IPS-18c (cell line): ENCODE data around the gene TNC.

Source experiments
- H3K4me3 ChIP-seq: 2 replicates; pipeline ENCODE4 v1.7.0; 2013; ENCODE audit warnings: low read depth, mild to moderate bottlenecking, low read length, moderate library complexity; ENCODE audit not compliant: insufficient read depth
- H3K9me3 ChIP-seq: one replicate; pipeline ENCODE4 v1.6.1; 2013; ENCODE audit warnings: mild to moderate bottlenecking, low read length, moderate library complexity; ENCODE audit not compliant: control insufficient read depth, insufficient read depth

TNC gene

DNA sequence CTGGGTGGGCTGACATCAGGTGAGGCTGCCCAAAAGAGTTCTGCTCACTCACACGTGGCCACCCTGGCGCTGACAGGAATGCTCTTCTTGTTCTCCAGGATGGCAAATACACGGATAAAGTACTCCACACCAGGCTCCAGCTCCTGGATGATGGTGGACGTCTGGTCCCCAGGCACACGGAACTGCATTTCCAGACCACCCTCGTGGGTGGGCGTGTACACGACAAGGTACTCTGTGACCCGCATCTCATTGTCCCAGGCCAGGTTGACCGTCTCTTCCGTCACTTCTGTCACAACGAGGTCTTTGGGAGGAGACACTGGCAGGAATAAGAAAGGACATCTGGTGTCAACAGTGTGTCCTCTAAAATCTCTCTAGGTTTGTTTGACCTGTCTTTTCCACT, 33.8 kb downstream of the TNC start:
- no peaks in the 10 kb centered on the region for H3K9me3 ChIP-seq
- no peak overlapping the region for H3K4me3 ChIP-seq

DNA sequence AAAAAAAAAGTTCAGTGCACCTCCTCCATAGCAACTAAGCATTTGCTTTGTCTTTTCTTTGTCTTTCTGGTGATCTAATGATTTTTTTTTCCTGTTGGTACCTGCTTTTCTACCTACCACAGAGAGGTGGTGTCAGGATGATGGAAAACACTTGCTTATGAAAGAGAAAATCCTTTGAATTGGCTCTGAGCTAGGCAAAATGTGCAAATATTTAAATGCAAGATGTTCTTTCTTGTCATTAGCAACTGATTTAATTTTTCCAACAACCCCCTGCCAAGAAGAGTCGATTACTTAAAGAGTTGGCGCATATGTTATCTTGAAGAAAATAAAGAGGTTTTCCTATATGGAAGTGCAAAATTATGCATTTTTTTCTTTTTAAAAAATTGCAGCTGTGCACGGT, 37.7 kb downstream of the TNC start:
- H3K9me3 ChIP-seq, result peaks cover 2% of the 10 kb centered on the region
- H3K4me3 ChIP-seq, result no peak overlapping the region

DNA sequence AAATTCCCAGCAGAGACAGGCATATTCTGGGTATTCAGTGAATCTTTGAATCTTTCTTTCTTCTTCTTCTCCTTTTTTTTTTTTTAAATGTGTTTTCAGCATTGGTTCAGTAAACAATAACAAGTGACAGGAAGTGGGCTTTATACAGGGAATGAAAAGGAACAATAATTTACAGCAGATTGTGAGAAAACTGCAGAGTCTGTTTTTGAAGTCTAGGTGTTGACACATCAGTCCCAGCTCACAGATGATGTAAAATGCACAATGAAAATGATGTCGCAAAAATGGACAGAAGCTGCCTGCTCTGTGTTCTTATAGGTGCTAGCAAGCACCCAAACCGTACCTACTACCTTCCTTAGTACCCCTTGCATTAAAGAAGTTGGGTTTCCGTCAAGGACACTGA, 38.8 kb downstream of the TNC start:
- Histone ChIP-seq H3K9me3 (peaks cover 2% of the 10 kb centered on the region), H3K4me3 (no peak overlapping the region)

DNA sequence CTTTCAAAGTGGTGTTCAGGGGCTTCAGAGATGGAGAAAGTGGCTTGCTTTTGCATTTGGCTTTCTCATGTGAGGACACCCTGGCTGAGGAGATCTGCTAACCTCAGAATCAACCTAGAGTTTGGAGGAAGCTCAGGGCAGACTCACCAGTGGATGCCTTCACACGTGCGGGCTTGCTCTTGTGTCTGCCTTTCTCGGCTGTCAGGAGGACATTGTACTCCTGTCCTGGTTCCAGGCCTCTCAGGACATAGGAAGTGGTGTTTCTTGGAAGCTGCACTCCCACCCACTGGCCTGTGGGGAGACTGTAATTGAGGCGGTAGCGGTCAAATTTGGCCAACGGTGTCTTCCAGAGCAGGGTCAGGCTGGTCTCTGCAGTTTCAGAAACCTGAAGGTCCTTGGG, 44.5 kb downstream of the TNC start:
- H3K9me3 ChIP-seq, result peaks cover 2% of the 10 kb centered on the region

DNA sequence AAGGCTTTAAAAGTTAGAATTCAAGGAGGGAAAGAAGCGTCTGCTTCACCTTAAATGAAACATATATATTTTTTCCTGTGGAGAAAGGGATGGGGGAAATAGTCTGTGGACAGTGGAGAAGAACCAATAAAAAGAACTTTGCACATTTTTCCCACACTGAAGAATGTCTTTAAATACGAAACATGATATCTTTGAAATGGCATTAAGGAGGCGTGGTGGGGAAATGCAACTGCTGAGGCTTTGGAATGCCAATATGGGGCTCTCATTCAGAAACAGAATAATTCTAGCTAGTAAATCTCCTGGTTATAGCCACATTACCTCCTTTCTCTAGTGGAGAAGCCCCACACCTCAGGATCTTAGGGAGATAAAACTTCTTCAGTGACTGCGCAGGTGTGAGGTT, 46.8 kb downstream of the TNC start:
- Histone ChIP-seq H3K9me3 (peaks cover 2% of the 10 kb centered on the region), H3K4me3 (no peak overlapping the region)

More for the DNA sequence above, 44.5 kb downstream of the TNC start:
- H3K4me3 ChIP-seq, result no peak overlapping the region

DNA sequence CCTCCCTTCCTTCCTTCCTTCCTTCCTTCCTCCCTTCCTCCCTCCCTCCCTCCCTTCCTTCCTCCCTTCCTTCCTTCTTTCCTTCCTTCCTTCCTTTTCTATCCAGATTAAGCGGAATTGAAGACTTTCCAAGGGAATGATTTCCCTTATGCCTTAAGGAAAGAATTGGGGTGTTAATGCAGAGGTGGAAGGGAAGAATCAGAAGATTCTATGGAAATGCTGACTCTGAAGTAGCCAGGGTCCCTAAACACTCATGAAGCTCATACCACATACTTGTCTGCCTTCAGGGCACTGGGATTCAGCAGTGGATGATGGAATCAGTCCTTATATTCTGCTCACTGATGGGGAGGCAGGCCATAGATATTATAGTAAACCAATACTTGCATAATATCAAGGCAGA, 48.2 kb downstream of the TNC start:
- Histone ChIP-seq H3K9me3 (no peaks in the 10 kb centered on the region), H3K4me3 (no peak overlapping the region)

DNA sequence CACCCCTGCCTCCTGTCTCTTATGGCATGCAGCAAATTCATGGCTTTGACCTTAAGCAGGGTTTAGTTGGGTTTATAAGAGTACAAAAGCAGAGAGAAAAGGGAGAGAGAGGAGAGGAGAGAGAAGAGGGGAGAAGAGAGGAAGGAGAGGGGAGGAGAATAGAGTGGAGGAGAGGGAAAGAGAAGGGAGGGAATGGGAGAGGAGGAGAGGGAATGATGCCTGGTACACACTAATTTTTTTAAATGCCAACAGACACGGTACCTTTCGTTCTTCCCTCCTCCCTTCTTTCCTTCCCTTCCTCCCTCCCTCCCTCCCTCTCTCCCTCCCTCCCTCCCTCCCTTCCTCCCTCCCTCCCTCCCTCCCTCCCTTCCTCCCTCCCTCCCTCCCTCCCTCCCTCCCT, 48.7 kb downstream of the TNC start:
- H3K4me3 ChIP-seq, result no peak overlapping the region
- H3K9me3 ChIP-seq, result no peaks in the 10 kb centered on the region

DNA sequence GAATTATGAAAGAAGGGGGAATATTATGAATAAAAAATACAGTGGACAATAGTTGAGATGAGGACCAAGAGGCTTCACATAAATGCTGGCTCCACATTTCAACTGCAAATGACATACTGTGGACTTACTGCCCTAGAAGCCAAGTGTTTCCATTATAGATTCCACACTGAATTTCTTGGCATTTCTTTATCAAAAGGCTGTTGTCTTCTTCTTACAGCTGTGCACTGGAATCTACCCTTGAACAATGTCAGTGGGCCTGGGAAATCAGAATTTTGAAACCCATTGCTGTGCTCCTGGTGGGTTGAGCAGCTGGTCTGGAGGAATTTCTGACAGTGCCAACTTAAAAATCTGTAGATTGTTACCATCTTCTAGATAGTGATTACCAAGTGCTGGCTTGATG, 49.9 kb downstream of the TNC start:
- Histone ChIP-seq H3K9me3 (no peaks in the 10 kb centered on the region), H3K4me3 (no peak overlapping the region)

DNA sequence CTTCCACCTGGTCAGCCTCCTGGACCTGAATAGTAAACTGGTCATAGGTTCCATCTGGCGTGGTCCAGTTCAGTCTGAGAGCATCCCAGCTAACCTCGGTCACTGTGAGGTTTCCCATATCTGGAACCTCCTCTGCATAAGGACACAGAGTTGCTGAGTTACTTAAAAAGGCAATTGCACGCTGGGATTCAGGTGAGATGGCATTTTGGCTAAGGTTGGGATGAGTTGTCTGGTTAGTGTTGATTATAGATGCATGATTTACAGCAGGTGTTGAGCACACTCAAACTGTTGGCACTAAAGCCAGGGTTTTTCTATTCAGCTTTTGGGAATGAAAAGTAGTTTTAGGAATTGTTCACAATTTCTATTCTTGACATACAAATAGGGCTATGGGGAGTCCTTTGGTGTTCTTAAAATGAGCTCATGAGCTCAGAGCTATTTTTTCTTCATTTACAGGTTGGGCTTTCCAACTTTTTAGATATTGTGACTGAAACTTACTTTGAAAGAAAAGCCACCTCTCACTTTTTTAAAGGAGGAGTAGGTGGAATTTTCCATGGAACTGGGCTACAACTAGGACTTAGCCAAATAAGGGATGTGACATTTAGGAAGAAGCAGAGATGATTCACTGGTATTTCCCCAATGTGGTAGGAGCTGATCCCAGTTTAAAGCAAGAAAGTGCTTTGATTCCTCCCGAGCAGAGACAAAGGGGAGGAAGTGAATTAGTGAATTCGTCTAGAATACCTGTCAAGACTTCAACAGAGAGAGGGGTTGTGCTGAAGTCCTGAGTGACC, 54.7 kb downstream of the TNC start:
- Histone ChIP-seq H3K9me3 (no peaks in the 10 kb centered on the region), H3K4me3 (no peak overlapping the region)

DNA sequence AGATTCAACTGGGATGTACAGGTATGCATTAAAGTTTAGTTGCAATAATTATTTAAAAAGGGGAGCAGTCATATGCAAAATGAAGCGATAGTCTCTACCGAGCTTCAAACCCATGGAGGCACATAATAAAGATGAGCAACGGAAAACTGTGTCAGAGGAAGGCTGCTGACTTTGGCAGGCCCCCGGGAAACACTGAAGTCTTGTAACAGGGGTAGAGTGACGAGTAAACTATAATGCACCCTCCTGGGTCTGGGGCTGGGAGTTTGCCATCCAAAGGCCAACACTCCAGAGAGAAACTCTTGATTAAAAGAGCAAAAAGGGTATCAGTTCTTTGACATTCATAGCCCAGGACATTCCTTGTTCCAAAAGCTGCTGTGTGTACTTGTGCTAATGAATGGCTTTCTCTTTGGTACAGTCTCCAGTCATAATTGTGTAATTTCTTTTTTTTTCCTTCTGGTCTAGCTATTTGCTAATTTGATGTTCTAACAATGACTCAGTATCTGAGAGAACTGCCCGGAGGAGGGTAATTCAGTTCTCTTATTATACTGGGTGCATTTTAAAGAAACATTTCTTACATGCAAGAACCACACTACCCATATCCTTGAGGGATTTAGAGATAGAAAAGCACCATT, 59.2 kb downstream of the TNC start:
- Histone ChIP-seq H3K4me3 (no peak overlapping the region), H3K9me3 (no peaks in the 10 kb centered on the region)

DNA sequence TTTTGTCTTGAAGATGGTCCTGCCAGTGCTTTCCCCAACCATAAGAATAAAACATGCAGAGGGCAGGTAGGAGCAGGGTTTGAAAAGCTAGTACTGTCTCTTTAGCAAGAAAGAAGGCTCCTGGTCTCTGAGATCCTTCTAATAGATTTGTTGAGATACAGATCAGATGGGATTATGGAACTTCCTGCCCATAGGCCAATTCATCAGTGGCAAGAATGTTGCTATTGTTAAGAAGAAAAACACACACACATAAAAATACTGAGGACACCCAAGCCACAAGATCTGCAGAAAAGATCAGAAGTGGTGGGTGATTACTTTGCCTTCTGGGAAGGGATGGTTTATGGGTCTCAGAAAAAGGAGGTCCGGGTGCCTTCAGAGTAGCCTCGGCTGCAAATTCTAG, 59.8 kb downstream of the TNC start:
- Histone ChIP-seq H3K4me3 (no peak overlapping the region), H3K9me3 (no peaks in the 10 kb centered on the region)

DNA sequence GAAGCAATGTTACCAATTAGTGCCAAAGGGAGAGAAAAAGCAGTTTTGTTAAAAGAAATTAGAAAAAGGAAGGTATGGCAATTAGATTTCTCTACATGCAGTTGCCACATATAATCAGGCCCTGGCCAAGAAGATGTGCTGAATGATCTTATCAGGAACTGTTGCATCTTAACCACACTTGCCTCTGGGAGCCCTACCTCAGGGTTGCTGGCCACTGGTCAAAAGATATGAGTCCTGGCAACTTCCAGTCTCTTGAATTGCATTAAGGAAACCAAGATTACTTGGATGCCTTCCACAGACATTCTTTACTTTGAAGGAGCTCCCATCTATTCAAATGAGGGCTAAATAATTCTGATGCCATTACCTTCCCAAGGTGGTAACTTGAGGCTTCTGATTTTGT, 60.4 kb downstream of the TNC start:
- no peak overlapping the region for H3K4me3 ChIP-seq

DNA sequence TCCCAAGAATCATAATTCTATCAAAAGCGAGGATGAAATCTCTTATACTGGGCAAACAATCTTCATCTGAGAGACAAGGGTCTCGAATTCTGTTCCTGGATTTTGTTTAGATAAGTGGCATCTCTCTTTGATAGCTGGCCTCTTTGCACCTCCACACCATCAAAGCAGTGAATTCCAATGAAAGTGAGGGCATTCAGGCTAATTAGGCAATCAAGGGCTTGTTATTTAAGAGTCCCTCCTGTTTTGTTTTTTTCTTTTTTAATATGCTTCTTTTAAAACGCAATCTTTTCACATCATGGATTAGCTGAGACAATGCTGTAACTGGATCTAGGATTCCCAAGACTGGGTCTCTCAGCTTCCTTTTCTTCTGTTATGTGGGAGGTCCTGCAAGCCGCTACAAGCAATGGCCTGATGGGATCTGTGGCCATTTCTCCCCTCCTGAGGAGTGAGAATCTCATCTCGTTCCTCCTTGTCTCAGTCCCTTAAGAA, 67.9 kb downstream of the TNC start:
- no peaks in the 10 kb centered on the region for H3K9me3 ChIP-seq
- no peak overlapping the region for H3K4me3 ChIP-seq

More for the DNA sequence above, 60.4 kb downstream of the TNC start:
- no peaks in the 10 kb centered on the region for H3K9me3 ChIP-seq

DNA sequence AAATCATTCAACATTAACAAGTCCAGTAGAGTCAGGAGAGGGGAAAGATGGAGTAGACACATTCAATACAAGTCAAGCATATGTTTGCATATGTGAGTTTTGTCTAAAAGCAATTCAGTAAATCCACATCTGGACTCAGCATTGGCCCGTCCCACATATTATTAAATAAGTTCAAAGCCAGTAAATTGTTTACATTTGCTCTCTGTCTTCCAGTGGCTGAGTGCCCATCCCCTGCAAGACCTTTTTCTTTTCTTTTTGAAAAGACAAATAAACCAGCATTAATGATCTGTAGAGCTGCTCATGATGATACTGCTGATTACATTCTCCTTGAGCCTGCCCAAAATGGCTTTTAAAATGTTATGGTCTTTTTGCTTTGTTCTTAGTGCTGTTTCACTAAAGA, 71.1 kb downstream of the TNC start:
- no peaks in the 10 kb centered on the region for H3K9me3 ChIP-seq
- no peak overlapping the region for H3K4me3 ChIP-seq

DNA sequence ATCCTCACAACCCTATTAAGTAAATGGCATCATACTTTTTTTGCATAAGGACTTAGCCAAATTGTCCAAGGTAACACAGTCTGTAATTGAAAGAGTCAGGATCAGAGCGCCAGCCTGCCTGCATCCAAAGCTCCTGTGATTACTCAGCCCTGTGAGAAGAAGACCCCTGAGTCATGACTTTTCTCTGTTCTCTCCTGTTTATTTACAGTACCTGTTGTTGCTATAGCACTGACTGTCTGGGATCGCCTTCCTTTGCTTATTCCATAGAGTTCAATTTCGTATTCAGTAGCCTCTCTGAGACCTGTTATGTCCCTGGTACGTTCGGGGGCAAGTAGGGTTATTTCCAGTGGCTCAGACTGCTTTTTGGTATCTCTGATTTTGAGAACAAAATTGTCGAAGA, 71.8 kb downstream of the TNC start:
- Histone ChIP-seq H3K9me3 (no peaks in the 10 kb centered on the region), H3K4me3 (no peak overlapping the region)

DNA sequence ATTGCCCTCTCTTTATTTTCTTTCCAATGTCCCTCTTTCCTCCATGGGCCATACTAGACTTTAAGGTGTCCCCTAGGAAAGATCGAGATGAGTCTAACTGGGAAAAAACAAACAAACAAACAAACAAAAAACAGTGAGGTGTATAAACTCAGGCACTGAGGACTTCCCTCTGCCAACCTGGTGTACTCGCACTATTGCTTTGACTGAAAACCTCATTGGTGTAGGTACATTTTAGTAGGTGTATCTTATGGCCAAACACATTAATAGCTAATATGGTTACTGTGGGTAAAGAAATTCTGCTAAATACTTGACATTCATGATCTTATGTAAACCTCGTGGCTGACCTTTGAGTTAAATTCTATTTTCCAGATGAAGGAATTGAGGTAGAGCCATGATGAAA, 74.3 kb downstream of the TNC start:
- Histone ChIP-seq H3K4me3 (no peak overlapping the region), H3K9me3 (no peaks in the 10 kb centered on the region)

DNA sequence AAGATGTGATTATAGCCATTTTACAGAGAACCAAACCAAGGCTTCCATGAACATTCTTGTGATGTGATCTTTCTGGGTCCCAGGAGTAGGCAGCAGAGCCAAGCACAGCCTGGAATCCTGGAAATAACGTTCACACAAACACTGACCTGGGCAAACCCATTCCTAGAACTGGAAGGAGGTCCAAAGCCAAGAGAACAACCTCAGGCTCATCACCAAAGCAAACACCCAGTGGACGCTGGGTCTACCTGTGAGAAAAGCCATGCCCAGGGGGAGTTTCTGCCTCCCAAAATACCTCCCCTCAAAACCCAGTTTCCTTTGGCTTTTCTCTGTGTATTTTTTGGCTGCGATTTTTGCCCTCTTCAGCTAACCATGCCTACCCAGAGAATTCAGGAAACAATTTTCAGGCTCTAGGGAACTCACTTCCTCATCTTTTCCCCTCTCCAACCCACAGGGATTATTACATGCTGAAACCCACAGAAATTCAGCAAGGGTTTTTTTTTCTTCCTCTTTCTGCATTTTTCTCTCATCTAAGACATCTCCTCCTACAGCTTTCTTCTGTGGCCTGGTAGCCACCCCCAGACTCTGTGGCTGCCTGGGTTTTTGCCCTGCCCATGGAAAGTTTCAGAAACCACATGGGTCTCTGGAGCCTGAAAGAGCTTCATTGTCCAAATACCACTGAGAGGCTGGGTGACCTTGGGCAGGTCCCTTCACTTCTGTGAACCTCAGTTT, 75.0 kb downstream of the TNC start:
- H3K9me3 ChIP-seq, result no peaks in the 10 kb centered on the region
- H3K4me3 ChIP-seq, result no peak overlapping the region

DNA sequence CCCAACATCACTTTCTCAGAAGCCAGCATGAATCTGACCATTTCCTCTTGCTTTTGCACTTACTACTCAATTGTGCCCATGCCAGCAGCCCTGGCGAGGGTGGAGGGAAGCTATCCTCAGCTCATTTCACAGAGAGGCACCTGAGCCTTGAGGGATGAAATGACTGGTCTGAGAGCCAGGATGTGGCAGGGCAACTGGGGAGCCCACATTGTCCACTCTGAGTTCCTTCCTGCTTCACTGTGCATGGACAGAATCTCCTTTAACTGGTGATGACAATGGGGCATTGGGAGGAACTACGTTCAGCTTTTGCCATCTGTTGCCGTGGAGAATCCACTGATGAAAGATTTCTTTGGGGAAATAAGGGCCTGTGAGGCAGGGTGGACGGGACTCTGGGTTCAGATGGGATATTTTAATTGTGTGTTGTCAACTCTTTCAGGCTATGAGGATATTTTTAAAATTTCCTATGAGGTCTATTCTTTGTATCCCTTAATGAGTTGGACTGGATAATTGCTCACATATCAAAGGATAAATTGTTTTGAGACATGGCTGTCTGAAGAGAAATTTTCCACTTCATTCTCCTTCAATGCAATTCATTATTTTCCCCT, 78.3 kb downstream of the TNC start:
- no peak overlapping the region for H3K4me3 ChIP-seq
- H3K9me3 ChIP-seq, result no peaks in the 10 kb centered on the region
